ENCODE data around the gene ZNF638. TPM values are rescaled to one million over a fixed set of nuclear protein-coding genes. Genes with fewer than 3 reads are reported as not detected.
"Not testable (repeated sequence)": the region's sequence is repeated elsewhere in the genome, so short reads cannot be mapped to it uniquely, and the experiment has no call there.

The ZNF638 gene
- total RNA-seq, 1 donor from 2014 or later = 96.2 TPM

GRCh38 chr2:71330155-71330554 is 1.4 kb upstream of the ZNF638 start:
- intact Hi-C loops (cut with micrococcal nuclease) = no loop called here

GRCh38 chr2:71330585-71331330 is 824 bp upstream of the ZNF638 start:
- intact Hi-C loops (cut with micrococcal nuclease) = no loop called here
- ATAC-seq (no peak), DNase-seq (no peak)

More at GRCh38 chr2:71330155-71330554, 1.4 kb upstream of the ZNF638 start:
- DNase-seq (no peak), ATAC-seq (no peak)

- ATAC-seq; intact Hi-C loops (cut with micrococcal nuclease): not testable (repeated sequence)
- DNase-seq = peak; percentile 41
These were observed 326 bp upstream of the ZNF638 start for GRCh38 chr2:71331331-71331580.

DNA sequence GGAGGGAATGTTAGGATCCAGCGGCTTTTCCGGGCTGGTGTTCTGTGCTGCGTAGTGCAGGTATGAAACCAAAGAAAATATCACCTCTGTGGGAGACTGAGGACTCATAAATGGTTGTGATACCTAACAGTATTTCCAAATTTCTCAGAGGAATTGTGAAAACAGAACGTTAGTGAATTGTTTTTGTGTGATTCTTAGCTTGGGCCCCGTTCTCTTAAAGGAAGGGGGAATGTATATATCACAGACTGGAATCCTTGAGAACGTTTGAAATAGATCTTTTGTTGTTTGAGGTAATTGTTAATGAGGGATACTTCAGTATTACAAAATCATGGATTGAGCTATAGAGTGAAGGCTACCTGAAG is 834 bp downstream of the ZNF638 start:
- DNase-seq (no peak), ATAC-seq (no peak)
- intact Hi-C loops (cut with micrococcal nuclease) = no loop called here

GRCh38 chr2:71333619-71334018 is 2.0 kb downstream of the ZNF638 start:
- intact Hi-C loops (cut with micrococcal nuclease) = no loop called here
- no peak for DNase-seq
- no peak for ATAC-seq

DNA sequence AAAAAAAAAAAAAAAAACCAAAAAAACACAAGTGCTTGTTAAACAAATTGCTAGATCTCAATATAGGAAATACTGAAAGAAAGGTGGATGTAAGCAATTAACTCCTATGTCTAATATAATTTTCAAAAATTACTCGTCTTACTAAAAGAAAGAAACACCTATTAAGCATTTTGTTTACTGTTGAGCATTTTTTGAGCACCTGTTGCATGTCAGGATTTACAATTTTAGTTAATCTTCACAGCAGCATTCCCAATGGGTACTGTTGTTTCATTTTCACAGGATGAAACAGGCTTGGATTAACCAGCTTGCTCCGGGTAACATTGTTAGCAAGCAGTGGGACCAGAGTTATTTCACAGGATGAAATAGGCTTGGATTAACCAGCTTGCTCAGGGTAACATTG is 4.8 kb downstream of the ZNF638 start:
- intact Hi-C loops (cut with micrococcal nuclease) = no loop called here
- DNase-seq (no peak), ATAC-seq (no peak)

- intact Hi-C loops (cut with micrococcal nuclease) = no loop called here
- DNase-seq = no peak
- peak; percentile 70 for ATAC-seq
These were observed 5.2 kb downstream of the ZNF638 start for GRCh38 chr2:71336802-71337201.

DNA sequence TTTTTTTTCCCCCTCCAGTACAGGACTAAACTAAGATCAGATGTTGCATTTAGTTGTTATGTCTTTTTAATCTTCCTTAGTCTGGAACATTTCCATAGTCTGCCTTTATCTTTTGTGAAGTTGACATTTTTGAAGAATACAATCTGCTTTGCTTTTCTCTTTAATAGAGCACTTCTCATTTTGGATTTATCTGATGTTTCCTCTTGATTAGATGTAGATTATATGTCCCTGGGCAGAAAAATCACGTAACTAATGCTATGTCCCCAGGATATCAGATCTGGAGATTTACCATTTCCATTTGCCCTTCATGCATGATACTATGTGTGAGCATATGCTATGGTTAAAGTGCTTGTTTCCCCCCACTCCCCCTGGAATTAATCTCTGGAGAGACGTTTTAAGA is 6.2 kb downstream of the ZNF638 start:
- intact Hi-C loops (cut with micrococcal nuclease) = no loop called here
- ATAC-seq (peak; percentile 30), DNase-seq (no peak)

DNA sequence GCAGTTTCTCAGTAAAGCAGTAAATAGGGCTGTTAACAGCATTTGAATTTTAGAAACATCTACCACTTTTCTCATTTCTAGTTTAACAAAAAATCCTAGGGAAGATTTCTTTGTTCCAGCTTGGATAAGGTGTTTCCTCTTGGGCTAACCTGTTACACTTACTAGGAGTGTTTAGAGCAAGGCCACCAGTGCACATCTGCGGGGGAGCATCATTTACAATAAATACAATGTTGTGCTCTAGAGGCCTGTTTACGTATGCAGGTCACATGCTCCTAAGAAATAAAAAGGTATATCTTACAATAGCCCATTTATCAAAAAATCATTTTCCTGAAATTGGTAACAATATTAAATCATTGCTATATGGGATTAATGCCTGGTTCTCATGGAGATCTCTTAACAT is 8.1 kb downstream of the ZNF638 start:
- DNase-seq (no peak), ATAC-seq (no peak)
- intact Hi-C loops (cut with micrococcal nuclease) = no loop called here

DNA sequence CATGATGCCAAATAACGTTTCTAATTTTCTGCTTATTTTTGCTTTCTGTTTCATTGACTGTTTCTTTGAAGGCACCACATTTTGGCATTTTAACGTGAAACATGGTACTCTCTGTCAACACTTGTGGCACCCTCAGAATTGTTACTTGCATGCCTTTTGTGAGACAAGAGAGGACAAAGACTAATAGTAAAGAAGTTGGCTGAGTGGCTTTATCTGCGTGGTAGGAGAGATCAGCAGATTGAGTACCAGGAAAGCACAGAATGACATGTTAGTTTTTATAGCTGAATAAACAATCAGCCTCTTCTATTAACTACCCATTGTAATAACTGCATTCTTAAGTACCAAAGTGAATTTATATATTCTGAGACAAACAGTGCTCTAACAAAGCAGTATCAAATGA is 8.6 kb downstream of the ZNF638 start:
- DNase-seq = no peak
- intact Hi-C loops (cut with micrococcal nuclease) = no loop called here
- no peak for ATAC-seq

GRCh38 chr2:71341645-71342044 is 10.1 kb downstream of the ZNF638 start:
- ATAC-seq (no peak), DNase-seq (no peak)
- intact Hi-C loops (cut with micrococcal nuclease) = no loop called here

DNA sequence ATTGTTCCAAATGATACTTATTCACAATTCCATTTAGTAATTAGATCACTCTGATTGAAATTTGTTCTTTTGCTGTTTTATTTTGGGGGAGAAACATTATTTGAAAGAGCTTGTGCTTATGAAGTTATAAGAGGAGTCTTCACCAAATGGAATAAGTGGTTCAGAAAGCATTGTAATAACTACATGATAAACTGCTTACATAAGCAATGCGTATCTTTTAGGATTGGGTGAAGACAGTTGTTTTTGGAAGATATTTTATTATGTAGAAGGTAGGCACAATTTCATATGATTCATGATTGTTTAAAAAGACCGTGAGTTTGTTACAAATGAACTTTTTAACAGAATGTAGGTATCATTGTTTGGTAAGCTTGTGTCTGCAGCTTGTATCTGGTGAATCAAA is 14.5 kb downstream of the ZNF638 start:
- intact Hi-C loops (cut with micrococcal nuclease) = no loop called here
- ATAC-seq = no peak
- no peak for DNase-seq

DNA sequence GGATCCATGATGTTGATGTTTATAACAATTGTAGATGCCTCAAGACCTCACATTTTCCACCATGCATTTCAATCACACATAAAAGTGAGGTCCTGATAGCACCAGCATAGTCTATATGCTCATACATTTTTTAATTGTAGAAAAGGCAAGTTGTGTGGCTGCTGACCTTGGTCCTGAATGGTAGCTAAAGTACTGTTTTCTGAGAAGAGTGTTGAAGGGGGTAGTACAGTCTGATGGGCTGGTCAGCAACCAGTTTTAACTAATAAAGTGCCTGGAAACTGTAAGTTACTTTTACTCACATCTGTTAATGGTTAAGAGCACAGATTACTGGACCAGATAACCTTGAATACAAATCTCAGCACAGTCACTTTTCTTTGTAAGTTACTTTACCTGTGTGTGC is 15.9 kb downstream of the ZNF638 start:
- peak; percentile 34 for ATAC-seq
- intact Hi-C loops (cut with micrococcal nuclease) = no loop called here
- DNase-seq = no peak

- ATAC-seq (peak; percentile 63), DNase-seq (no peak)
These were observed 16.7 kb downstream of the ZNF638 start for GRCh38 chr2:71348302-71348701.

GRCh38 chr2:71353248-71353647 is 21.7 kb downstream of the ZNF638 start:
- DNase-seq (no peak), ATAC-seq (no peak)
- intact Hi-C loops (cut with micrococcal nuclease) = no loop called here

More at GRCh38 chr2:71348302-71348701, 16.7 kb downstream of the ZNF638 start:
- intact Hi-C loops (cut with micrococcal nuclease) = no loop called here

- DNase-seq = no peak
- ATAC-seq = no peak
- intact Hi-C loops (cut with micrococcal nuclease) = no loop called here
These were observed 27.5 kb downstream of the ZNF638 start for GRCh38 chr2:71358931-71359671.

- ATAC-seq = no peak
- intact Hi-C loops (cut with micrococcal nuclease) = no loop called here
These were observed 28.9 kb downstream of the ZNF638 start for GRCh38 chr2:71360434-71360975.

DNA sequence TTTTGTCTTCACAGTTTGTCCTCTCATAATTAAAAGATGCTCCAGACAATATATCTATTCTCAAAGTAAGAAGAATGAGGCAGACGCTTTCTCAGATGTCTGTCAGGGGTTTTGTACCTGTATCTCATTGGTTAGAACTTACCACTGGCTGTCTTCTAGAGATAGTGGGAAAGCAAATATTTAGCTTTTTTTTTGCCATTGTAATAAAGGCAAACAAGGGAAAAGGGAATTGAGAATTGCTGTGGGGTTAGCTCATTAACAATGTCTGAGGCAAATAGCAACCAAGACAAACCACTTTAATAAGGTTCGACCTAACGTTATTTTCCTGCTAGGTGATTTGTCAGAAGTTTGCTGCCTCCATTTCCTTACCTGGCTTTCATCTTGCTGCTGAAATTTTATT is 30.0 kb downstream of the ZNF638 start:
- DNase-seq (no peak), ATAC-seq (no peak)
- intact Hi-C loops (cut with micrococcal nuclease) = no loop called here

More at GRCh38 chr2:71360434-71360975, 28.9 kb downstream of the ZNF638 start:
- DNase-seq = no peak

GRCh38 chr2:71362447-71362846 is 30.9 kb downstream of the ZNF638 start:
- intact Hi-C loops (cut with micrococcal nuclease) = no loop called here
- DNase-seq = no peak
- no peak for ATAC-seq

DNA sequence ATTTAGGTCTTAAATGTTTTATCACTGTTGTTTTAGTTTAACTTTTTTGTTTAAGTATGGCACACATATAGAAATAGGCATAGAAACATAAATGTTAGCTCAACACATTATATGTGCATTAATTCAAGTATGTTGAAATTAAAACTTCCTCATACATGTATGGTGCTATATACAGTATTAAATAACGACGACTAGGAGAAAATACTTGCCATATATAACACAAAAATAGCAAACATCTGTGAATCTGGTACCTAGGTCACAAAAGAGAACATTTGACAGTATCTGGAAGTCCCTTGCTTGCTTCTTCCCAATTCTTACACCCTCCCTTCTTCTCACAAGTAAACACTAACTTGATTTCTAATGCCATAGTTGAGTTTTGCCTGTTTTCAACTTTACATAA is 38.4 kb downstream of the ZNF638 start:
- ATAC-seq = no peak
- intact Hi-C loops (cut with micrococcal nuclease) = no loop called here
- no peak for DNase-seq

DNA sequence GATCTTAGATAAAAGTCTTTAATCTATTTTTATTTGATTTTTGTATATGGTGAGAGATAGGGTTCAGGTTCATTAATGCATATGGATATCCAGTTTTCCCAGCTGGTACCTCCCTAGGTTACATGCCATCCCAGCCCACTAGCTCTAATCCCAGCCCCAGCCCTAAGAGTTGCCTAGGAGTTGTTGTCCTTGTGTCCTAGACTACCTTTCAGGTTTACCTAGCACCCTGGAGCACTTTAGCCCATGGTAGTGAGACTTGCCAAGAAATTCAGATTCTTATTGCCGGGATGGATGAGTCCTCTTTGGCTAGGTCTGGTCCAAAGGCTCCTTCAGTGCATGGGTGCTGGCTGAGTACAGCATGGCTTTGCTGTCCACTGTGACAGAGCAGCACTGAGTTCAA is 40.5 kb downstream of the ZNF638 start:
- ATAC-seq (peak; percentile 38), DNase-seq (no peak)
- intact Hi-C loops (cut with micrococcal nuclease) = no loop called here
